Measurements from ENCODE around the gene NMNAT2. TPM values are rescaled to one million over a fixed set of nuclear protein-coding genes. Genes with fewer than 3 reads are reported as not detected.

The NMNAT2 gene
- total and polyA plus RNA-seq, 2 of the 8 experiments (the other 6 are each of a cell fraction or from before 2014, with no cell fraction given): 6.5 to 20.9 TPM

GRCh38 chr1:183234660-183235476 lies 183.3 kb downstream of the NMNAT2 start:
- Histone ChIP-seq H4K91ac (replicated peaks; ENCODE audit: insufficient read length, low read length) (peak overlapping the region; percentile 79), H3K4me2 (ENCODE audit: insufficient read depth in 1 of 2, low read depth in 2 of 2, low read length in 2 of 2) (peak overlapping the region; percentile 52 to 58), H3K4me3 (ENCODE audit: extremely low read depth in 1 of 4, insufficient read depth in 2 of 4, low read depth in 3 of 4, low read length in 4 of 4) (peak overlapping the region in 3 of 4 experiments; percentile 9 to 44 (median 19); a peak in 5 of 8 replicates), H3K9me3 (ENCODE audit: insufficient read depth in 2 of 2, low read depth in 1 of 2, low read length in 1 of 2) (no peaks in the 10 kb centered on the region), H3K79me2 (ENCODE audit: control insufficient read depth in 1 of 2, insufficient read depth in 2 of 2, low read length in 2 of 2) (no peaks in the 10 kb centered on the region), H2AFZ (ENCODE audit: low read length) (peak overlapping the region; percentile 57; the same call in 1 of the 2 replicates), H2AK5ac (ENCODE audit: low read depth, low read length) (no peak overlapping the region), H3K4ac (replicated peaks; ENCODE audit: insufficient read length, low read depth, low read length) (no peak overlapping the region), H4K8ac (ENCODE audit: extremely low read depth, insufficient read depth, low read length) (no peak overlapping the region), H3K9ac (replicated peaks in 1 of 4; ENCODE audit: extremely low read depth in 1 of 4, low read depth in 3 of 4, low read length in 3 of 4) (no peak overlapping the region), H2BK12ac (ENCODE audit: low read depth, low read length) (0 out of 2 replicates have a peak overlapping the region, but pooled peaks have one; percentile 44), H3K79me1 (ENCODE audit: low read depth, low read length) (no peaks in the 10 kb centered on the region), H2BK20ac (ENCODE audit: low read length) (no peak overlapping the region; the same call in 1 of the 2 replicates), H4K20me1 (replicated peaks in 1 of 2; ENCODE audit: control insufficient read depth in 1 of 2, insufficient read depth in 2 of 2, low read length in 2 of 2) (no peaks in the 10 kb centered on the region), H3K14ac (ENCODE audit: insufficient read length) (no peak overlapping the region), H3K4me1 (replicated peaks in 1 of 4; ENCODE audit: control insufficient read depth in 3 of 4, insufficient read depth in 4 of 4, low read length in 3 of 4) (peaks cover 7 to 12% (median 10%) of the 10 kb centered on the region in 4 experiments; a peak in 6 of 7 replicates), H2BK5ac (ENCODE audit: low read depth, low read length) (peak overlapping the region; percentile 66; the same call in 1 of the 2 replicates), H2BK120ac (replicated peaks; ENCODE audit: low read depth, low read length) (no peak overlapping the region), H3K18ac (ENCODE audit: extremely low read depth, low read length) (peak overlapping the region; percentile 78; the same call in 1 of the 2 replicates), H3K27ac (ENCODE audit: low read depth, low read length) (peak overlapping the region; percentile 11; the same call in 1 of the 2 replicates), H2BK15ac (ENCODE audit: low read length) (peak overlapping the region; percentile 35; the same call in 1 of the 2 replicates), H3K23ac (ENCODE audit: insufficient read length) (no peak overlapping the region), H3K27me3 (replicated peaks in 1 of 4; ENCODE audit: control insufficient read depth in 3 of 4, extremely low read depth in 1 of 4, insufficient read depth in 3 of 4, low read length in 3 of 4) (no peaks in the 10 kb centered on the region), H3K56ac (replicated peaks; ENCODE audit: insufficient read length, low read depth, low read length) (no peak overlapping the region), H4K5ac (ENCODE audit: insufficient read length, low read depth, low read length) (no peak overlapping the region), H3K36me3 (ENCODE audit: control insufficient read depth in 2 of 4, insufficient read depth in 4 of 4, low read length in 3 of 4) (peaks cover 0 to 3% (median 0%) of the 10 kb centered on the region in 4 experiments; a peak in 1 of 8 replicates), H3K23me2 (ENCODE audit: low read depth, low read length) (no peaks in the 10 kb centered on the region; the same call in 1 of the 2 replicates)
- 14% methylated on average over 15 of the region's 15 CpGs; no CpG with 5 or more reads in 1 of the 2 experiments for WGBS, 2 experiments (ENCODE audit: extremely low coverage in 1 of 2, insufficient coverage in 1 of 2, insufficient read length in 1 of 2, insufficient replicate concordance in 2 of 2, low coverage in 1 of 2, low lambda C conversion rate in 2 of 2, missing lambda C conversion rate in 1 of 2)
- DNase-seq (ENCODE audit: low read depth in 1 of 2, low spot score in 2 of 2) (peak; percentile 41 to 66), FAIRE-seq (peak; percentile 7)
- POLR2A ChIA-PET (ENCODE audit: partially characterized antibody): interaction anchor here (0.8 to 2.0 kb wide), 5 partner anchors 12 to 42 kb away, joined by 3 to 5 read pairs (median 3); no protein-coding TSS in a partner anchor
- CTCF ChIA-PET (ENCODE audit: partially characterized antibody): interaction anchor here (0.7 to 2.3 kb wide), 34 partner anchors 10 to 420 kb away, joined by 3 to 15 read pairs (median 4); no protein-coding TSS in a partner anchor
- TF ChIP-seq E2F6 (IDR thresholded peaks at IDR 0.05) (no peak), BRCA1 (IDR thresholded peaks at IDR 0.05; ENCODE audit: low read depth, low read length) (no peak), TAF1 (IDR thresholded peaks at IDR 0.05; ENCODE audit: low read depth, low read length) (0 out of 2 replicates have a peak, but pooled peaks have one; percentile 24), TEAD4 (IDR thresholded peaks at IDR 0.05; ENCODE audit: low read depth, low read length) (peak; percentile 72; the same call in 1 of the 2 replicates), MAX (IDR thresholded peaks at IDR 0.05) (no peak), TCF12 (IDR thresholded peaks at IDR 0.05; ENCODE audit: low read depth, low read length) (no peak), PHF8 (conservative IDR thresholded peaks at IDR 0.05; ENCODE audit: low read depth, low read length) (no peak), YY1 (IDR thresholded peaks at IDR 0.05; ENCODE audit: low read depth, low read length) (no peak), SIN3A (conservative IDR thresholded peaks at IDR 0.05 in 1 of 2, IDR thresholded peaks at IDR 0.05 in 1 of 2; ENCODE audit: low read depth in 1 of 2, low read length in 2 of 2) (peak in 1 of 2 experiments; percentile 28; a peak in 1 of 4 replicates), SP4 (IDR thresholded peaks at IDR 0.05; ENCODE audit: low read length) (no peak)
